Measurements from ENCODE around the gene RMI2. TPM values are rescaled to one million over a fixed set of nuclear protein-coding genes. Genes with fewer than 3 reads are reported as not detected.

Gene RMI2
- total and polyA plus RNA-seq, 2 of the 8 experiments (the other 6 are each of a cell fraction or from before 2014, with no cell fraction given), result 58.2 to 96.0 TPM

DNA sequence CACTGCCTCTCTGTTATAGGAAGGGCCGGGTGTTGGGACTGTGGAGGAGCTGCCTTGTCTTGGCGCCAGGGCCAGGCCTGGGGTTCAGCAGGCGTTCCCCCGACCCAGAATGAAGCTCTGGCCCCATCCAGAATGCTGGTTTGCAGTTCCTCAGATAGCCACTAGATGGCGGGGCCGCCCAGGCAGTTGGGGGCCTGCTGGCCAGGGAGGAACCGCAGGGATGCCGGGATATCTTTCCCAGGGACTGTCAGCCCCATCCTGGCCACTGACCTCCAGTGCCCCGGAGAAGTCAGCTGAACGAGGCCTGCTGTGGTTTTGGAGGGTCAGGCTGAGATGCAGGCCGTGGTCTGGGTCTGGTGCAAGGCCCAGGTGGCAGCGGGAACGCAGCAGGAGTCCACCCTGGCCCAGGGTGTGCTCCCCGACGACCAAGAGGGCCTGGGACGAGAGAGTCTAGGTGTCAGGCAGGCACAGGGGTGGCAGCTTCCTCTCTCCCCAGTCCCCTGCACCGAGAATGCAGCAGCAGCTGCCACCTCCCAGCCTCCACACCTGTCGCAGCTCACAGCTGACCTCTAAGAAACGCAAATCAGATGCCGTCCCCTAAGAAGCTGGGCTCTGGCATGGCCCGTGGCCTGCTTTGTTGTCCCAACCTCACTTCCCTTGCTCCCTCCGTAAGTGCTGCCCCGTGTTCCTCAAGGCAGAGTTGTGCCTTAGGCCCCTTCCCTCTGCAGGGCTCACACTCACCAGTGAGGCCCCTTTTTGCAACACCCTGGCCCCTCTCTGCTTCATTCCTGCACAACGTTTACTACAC lies 51.2 kb downstream of the RMI2 start (continued):
- no peak for TF ChIP-seq CEBPB (IDR thresholded peaks at IDR 0.05; ENCODE audit: low read depth, low read length)
- TF ChIP-seq, protein P1, sequence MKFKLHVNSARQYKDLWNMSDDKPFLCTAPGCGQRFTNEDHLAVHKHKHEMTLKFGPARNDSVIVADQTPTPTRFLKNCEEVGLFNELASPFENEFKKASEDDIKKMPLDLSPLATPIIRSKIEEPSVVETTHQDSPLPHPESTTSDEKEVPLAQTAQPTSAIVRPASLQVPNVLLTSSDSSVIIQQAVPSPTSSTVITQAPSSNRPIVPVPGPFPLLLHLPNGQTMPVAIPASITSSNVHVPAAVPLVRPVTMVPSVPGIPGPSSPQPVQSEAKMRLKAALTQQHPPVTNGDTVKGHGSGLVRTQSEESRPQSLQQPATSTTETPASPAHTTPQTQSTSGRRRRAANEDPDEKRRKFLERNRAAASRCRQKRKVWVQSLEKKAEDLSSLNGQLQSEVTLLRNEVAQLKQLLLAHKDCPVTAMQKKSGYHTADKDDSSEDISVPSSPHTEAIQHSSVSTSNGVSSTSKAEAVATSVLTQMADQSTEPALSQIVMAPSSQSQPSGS (IDR thresholded peaks at IDR 0.05; ENCODE audit: low read length), result no peak
- TF ChIP-seq CBX5 (IDR thresholded peaks at IDR 0.05; ENCODE audit: low read depth, low read length), result no peak
